Measurements from ENCODE around the gene KLHL29.

Gene KLHL29

GRCh38 chr2:23429036-23429435 lies 44.1 kb downstream of the KLHL29 start:
- no peak overlapping the region for H3K4me3 Mint-ChIP-seq
- no peak overlapping the region for H3K27ac Mint-ChIP-seq
- H3K4me1 Mint-ChIP-seq (ENCODE audit: low read depth) = no peaks in the 10 kb centered on the region
- no peaks in the 10 kb centered on the region for H3K9me3 Mint-ChIP-seq
- peaks cover 13% of the 10 kb centered on the region for H3K27me3 Mint-ChIP-seq (ENCODE audit: low read depth)
- H3K36me3 Mint-ChIP-seq (ENCODE audit: low read depth) = no peaks in the 10 kb centered on the region

GRCh38 chr2:23430263-23430662 lies 45.3 kb downstream of the KLHL29 start:
- H3K4me3 Mint-ChIP-seq = no peak overlapping the region
- H3K27me3 Mint-ChIP-seq (ENCODE audit: low read depth) = peaks cover 13% of the 10 kb centered on the region
- peaks cover 2% of the 10 kb centered on the region for H3K4me1 Mint-ChIP-seq (ENCODE audit: low read depth)
- H3K36me3 Mint-ChIP-seq (ENCODE audit: low read depth) = no peaks in the 10 kb centered on the region
- no peaks in the 10 kb centered on the region for H3K9me3 Mint-ChIP-seq
- H3K27ac Mint-ChIP-seq = no peak overlapping the region

DNA sequence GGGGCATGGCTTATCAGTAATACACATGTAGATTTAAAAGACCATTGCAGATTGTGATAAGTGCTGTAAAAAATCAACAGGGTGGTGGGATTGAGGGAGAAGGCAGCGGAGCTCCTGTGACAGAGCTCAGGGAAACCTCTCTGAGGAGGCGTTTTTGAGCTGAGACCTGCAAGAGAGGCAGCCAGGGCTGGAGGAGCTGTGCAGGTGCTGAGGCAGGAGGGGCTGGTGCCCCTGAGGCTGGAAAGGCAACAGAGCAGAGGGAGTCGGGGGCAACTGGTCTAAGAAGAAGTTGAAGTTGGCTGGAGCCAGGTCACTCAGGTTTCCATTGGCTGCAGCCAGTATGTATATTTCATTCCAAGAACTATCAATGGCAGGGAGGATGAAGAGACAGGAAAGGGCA lies 47.6 kb downstream of the KLHL29 start:
- Mint-ChIP-seq H3K27me3 (ENCODE audit: low read depth) (peaks cover 32% of the 10 kb centered on the region), H3K9me3 (no peaks in the 10 kb centered on the region), H3K36me3 (ENCODE audit: low read depth) (no peaks in the 10 kb centered on the region)

DNA sequence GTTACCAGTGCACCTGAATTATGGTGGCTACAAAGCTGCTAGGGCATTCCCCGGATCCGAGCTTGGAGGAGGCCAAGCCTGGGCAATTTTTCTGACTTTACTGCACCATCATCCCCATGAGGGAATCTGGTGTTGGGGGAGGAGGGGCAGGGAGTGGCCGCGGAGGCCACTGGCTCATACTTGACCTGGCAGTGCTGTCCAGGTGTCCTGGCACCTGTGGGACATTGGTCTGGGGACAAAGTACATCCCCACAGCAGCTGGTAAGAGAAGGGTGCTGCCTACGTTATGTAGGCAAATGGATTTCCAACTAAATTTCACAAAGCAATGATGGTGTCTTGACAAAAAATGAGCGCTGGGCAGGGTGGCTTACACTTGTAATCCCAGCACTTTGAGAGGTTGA lies 48.3 kb downstream of the KLHL29 start:
- Mint-ChIP-seq H3K27me3 (ENCODE audit: low read depth) (peaks cover 35% of the 10 kb centered on the region), H3K9me3 (no peaks in the 10 kb centered on the region), H3K36me3 (ENCODE audit: low read depth) (no peaks in the 10 kb centered on the region), H3K27ac (no peak overlapping the region), H3K4me1 (ENCODE audit: low read depth) (peaks cover 11% of the 10 kb centered on the region), H3K4me3 (no peak overlapping the region)

More for the DNA sequence above, 47.6 kb downstream of the KLHL29 start:
- Mint-ChIP-seq H3K4me1 (ENCODE audit: low read depth) (peaks cover 11% of the 10 kb centered on the region), H3K27ac (no peak overlapping the region), H3K4me3 (no peak overlapping the region)

DNA sequence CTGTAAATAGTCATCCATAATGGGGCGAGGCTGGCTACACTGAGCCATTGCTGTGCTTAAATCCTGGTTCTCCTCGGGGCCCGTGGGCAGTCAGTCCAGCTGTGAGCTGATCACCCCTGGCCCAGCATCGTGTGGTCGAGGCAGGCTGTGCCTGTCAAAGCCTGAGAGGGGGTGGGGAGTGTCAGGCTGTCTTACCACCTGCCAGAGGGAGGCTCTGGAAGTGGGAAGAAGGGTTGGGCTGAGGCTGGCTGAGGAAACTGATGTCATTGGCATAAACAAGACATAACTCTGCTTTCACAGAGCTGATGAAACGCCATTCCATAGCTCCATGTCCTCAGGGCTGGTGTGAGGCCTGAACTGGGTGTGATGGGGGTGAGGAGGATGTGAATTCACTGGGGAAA lies 49.7 kb downstream of the KLHL29 start:
- Mint-ChIP-seq H3K9me3 (no peaks in the 10 kb centered on the region), H3K27ac (no peak overlapping the region), H3K27me3 (ENCODE audit: low read depth) (peaks cover 35% of the 10 kb centered on the region), H3K4me3 (no peak overlapping the region), H3K36me3 (ENCODE audit: low read depth) (no peaks in the 10 kb centered on the region), H3K4me1 (ENCODE audit: low read depth) (peaks cover 11% of the 10 kb centered on the region)

- Mint-ChIP-seq H3K36me3 (ENCODE audit: low read depth) (no peaks in the 10 kb centered on the region), H3K9me3 (no peaks in the 10 kb centered on the region), H3K4me1 (ENCODE audit: low read depth) (peaks cover 11% of the 10 kb centered on the region), H3K27ac (no peak overlapping the region), H3K4me3 (no peak overlapping the region), H3K27me3 (ENCODE audit: low read depth) (peaks cover 32% of the 10 kb centered on the region)
These were observed 50.5 kb downstream of the KLHL29 start for GRCh38 chr2:23435250-23436035.

DNA sequence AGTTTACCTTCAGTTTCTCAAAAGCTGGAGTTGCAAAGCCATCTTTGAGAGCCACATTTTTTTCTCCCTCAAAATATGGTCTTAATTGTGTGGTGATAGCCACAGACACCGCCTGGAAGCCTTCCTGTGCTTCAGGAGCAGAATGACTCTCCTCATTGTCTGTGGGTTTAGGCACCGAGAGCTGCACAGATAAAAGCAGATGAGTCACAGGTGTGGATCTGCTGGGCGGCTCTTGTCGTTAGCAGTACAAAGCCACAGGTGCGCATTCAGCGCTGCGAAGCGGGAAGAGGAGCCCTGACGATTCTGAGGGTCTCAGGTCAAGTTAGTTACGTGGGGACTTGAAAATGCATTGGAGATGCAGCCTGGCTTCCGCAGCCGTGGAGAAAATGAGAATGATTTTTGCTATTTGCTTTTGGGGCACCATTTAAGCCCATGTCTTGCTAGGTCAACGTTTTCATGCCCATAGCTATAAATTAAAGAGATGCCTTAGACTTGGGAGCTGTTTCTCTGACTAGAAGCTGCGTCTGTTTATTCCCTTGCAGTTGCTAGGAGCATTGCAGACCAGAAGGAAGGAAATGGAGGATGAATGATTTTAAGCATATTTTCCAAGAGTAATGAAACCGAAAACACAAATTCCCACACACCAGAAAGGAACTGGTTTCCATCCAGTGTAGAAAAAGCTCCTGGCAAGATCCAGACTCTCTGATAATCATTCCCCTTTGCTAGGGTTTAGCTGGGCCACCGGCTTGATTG lies 51.5 kb downstream of the KLHL29 start:
- Mint-ChIP-seq H3K4me3 (no peak overlapping the region), H3K9me3 (peaks cover 1% of the 10 kb centered on the region), H3K27ac (no peak overlapping the region), H3K4me1 (ENCODE audit: low read depth) (peaks cover 11% of the 10 kb centered on the region), H3K27me3 (ENCODE audit: low read depth) (peaks cover 26% of the 10 kb centered on the region), H3K36me3 (ENCODE audit: low read depth) (no peaks in the 10 kb centered on the region)

- H3K4me1 Mint-ChIP-seq (ENCODE audit: low read depth) = peaks cover 3% of the 10 kb centered on the region
- H3K27me3 Mint-ChIP-seq (ENCODE audit: low read depth) = peaks cover 28% of the 10 kb centered on the region
- no peaks in the 10 kb centered on the region for H3K36me3 Mint-ChIP-seq (ENCODE audit: low read depth)
- no peak overlapping the region for H3K4me3 Mint-ChIP-seq
- no peak overlapping the region for H3K27ac Mint-ChIP-seq
- peaks cover 5% of the 10 kb centered on the region for H3K9me3 Mint-ChIP-seq
These were observed 56.4 kb downstream of the KLHL29 start for GRCh38 chr2:23441414-23441813.

GRCh38 chr2:23445450-23445868 lies 60.5 kb downstream of the KLHL29 start:
- no peak overlapping the region for H3K4me3 Mint-ChIP-seq
- H3K27ac Mint-ChIP-seq = no peak overlapping the region
- peaks cover 22% of the 10 kb centered on the region for H3K27me3 Mint-ChIP-seq (ENCODE audit: low read depth)
- H3K4me1 Mint-ChIP-seq (ENCODE audit: low read depth) = peaks cover 7% of the 10 kb centered on the region
- H3K9me3 Mint-ChIP-seq = peaks cover 5% of the 10 kb centered on the region
- no peaks in the 10 kb centered on the region for H3K36me3 Mint-ChIP-seq (ENCODE audit: low read depth)

DNA sequence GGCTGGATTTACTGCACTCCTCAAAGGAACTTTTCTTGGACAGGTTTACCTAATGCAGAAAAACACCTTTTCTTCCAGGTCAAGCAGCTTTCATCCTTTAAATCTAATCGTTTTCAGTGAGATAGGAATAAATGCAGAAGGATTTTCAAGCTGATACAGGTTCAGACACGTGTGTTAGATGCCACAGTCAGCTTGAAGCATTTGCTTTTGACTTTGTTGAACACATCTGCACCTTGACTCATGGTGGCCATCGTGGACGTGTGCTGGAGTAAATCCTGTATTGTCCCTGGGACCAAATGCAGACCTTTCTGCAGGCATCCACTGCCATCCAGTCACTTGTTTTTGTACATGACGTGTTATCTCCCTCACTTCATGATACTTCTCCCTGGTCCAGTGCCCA lies 61.9 kb downstream of the KLHL29 start:
- peaks cover 9% of the 10 kb centered on the region for H3K4me1 Mint-ChIP-seq (ENCODE audit: low read depth)
- no peak overlapping the region for H3K27ac Mint-ChIP-seq
- no peak overlapping the region for H3K4me3 Mint-ChIP-seq
- H3K9me3 Mint-ChIP-seq = no peaks in the 10 kb centered on the region
- H3K36me3 Mint-ChIP-seq (ENCODE audit: low read depth) = no peaks in the 10 kb centered on the region
- peaks cover 22% of the 10 kb centered on the region for H3K27me3 Mint-ChIP-seq (ENCODE audit: low read depth)

- Mint-ChIP-seq H3K36me3 (ENCODE audit: low read depth) (no peaks in the 10 kb centered on the region), H3K9me3 (no peaks in the 10 kb centered on the region), H3K27ac (no peak overlapping the region), H3K27me3 (ENCODE audit: low read depth) (peaks cover 22% of the 10 kb centered on the region), H3K4me1 (ENCODE audit: low read depth) (peaks cover 12% of the 10 kb centered on the region), H3K4me3 (no peak overlapping the region)
These were observed 62.4 kb downstream of the KLHL29 start for GRCh38 chr2:23447405-23447804.

GRCh38 chr2:23448906-23449305 lies 63.9 kb downstream of the KLHL29 start:
- Mint-ChIP-seq H3K27ac (no peak overlapping the region), H3K4me3 (no peak overlapping the region), H3K4me1 (ENCODE audit: low read depth) (peaks cover 23% of the 10 kb centered on the region), H3K36me3 (ENCODE audit: low read depth) (no peaks in the 10 kb centered on the region), H3K9me3 (no peaks in the 10 kb centered on the region), H3K27me3 (ENCODE audit: low read depth) (peaks cover 22% of the 10 kb centered on the region)

- H3K27me3 Mint-ChIP-seq (ENCODE audit: low read depth) = peaks cover 23% of the 10 kb centered on the region
- H3K4me3 Mint-ChIP-seq = no peak overlapping the region
- no peaks in the 10 kb centered on the region for H3K9me3 Mint-ChIP-seq
- peaks cover 23% of the 10 kb centered on the region for H3K4me1 Mint-ChIP-seq (ENCODE audit: low read depth)
- H3K36me3 Mint-ChIP-seq (ENCODE audit: low read depth) = no peaks in the 10 kb centered on the region
- no peak overlapping the region for H3K27ac Mint-ChIP-seq
These were observed 64.4 kb downstream of the KLHL29 start for GRCh38 chr2:23449413-23449812.

DNA sequence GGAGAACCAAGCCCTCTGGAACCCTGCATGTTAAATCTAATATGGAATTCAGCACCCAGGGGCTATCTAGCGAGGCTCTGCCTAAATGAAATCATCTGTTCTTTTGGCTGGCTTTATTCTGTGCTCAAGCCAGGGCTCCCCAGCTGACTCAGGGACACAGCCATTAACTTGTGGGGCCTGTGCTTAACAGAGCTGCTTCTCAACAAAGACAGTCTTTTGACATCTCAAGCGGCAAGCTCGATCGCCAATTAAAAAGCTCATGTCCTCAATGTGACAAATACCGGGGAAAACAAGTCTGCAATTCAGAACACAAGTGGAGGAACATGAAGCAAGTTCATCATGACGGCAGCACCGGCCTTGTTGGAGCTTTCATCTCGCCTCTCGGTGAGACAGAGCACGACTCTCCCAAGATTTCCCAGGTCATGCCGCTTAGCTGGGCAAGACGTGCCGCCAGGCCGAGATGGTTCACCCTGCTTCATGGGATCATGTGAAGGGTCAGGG lies 64.9 kb downstream of the KLHL29 start:
- Mint-ChIP-seq H3K27me3 (ENCODE audit: low read depth) (peaks cover 27% of the 10 kb centered on the region), H3K4me3 (no peak overlapping the region), H3K9me3 (no peaks in the 10 kb centered on the region), H3K36me3 (ENCODE audit: low read depth) (no peaks in the 10 kb centered on the region), H3K27ac (no peak overlapping the region), H3K4me1 (ENCODE audit: low read depth) (peaks cover 26% of the 10 kb centered on the region)

GRCh38 chr2:23452372-23452771 lies 67.4 kb downstream of the KLHL29 start:
- H3K36me3 Mint-ChIP-seq (ENCODE audit: low read depth) = no peaks in the 10 kb centered on the region
- H3K27ac Mint-ChIP-seq = peak overlapping the region; percentile 13
- no peaks in the 10 kb centered on the region for H3K9me3 Mint-ChIP-seq
- no peak overlapping the region for H3K4me3 Mint-ChIP-seq
- H3K4me1 Mint-ChIP-seq (ENCODE audit: low read depth) = peaks cover 26% of the 10 kb centered on the region
- H3K27me3 Mint-ChIP-seq (ENCODE audit: low read depth) = peaks cover 17% of the 10 kb centered on the region
